Neural cell (in vitro differentiated cells): ENCODE data around the gene USP22.

Experiments used
- CTCF ChIP-seq: fragments of 450-650 bp; IDR thresholded peaks from 2 replicates; pipeline ENCODE4 v1.5.1; 2014; ENCODE audit warnings: antibody characterized with exemption, mild to moderate bottlenecking, moderate library complexity; ENCODE audit not compliant: poor library complexity, severe bottlenecking
- POLR2AphosphoS5 ChIP-seq: IDR thresholded peaks from 2 replicates; pipeline ENCODE4 v1.6.1; 2012

DNA sequence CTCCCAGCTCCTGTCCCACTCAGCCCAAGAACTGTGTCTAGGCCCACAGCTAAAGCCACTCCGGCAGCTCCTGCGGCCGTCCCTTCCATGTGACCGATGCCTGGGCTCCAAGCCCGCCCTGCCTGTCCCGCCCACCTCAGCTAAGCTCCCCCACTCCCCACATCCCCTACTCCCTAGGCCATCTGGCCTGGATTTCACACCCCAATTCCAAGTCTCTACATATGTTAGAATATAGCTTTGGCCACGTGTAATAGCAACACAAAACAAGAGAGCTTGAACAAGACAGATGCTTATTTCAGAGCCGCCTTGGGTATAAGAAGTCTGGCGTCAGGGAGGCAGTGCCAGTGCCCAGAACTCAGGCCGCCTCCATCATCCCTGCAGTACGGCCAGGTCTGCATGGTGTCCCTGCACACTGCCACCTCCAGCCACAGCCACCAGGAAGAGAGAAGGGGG is 30.0 kb upstream of the USP22 start:
- TF ChIP-seq CTCF (no peak), POLR2AphosphoS5 (no peak)
